MM.1S (cell line): ENCODE results near the gene HSPB9.
"Not testable (repeated sequence)": the region's sequence is repeated elsewhere in the genome, so short reads cannot be mapped to it uniquely, and the experiment has no call there.

Experiments
- DNase-seq: peaks from one replicate; pipeline ENCODE4 v3.0.0-alpha.2; 2015
- H2AFZ ChIP-seq: fragments of 300-600 bp; sonication (generic); 2 replicates; pipeline ENCODE4 v1.6.0; 2016; ENCODE audit warnings: antibody characterized with exemption, low read length
- H3F3A ChIP-seq: fragments of 300-600 bp; sonication (generic); 2 replicates; pipeline ENCODE4 v1.6.1; 2016; ENCODE audit warnings: mild to moderate bottlenecking, antibody characterized with exemption, low read length, moderate library complexity, mixed read lengths; ENCODE audit not compliant: insufficient read depth
- H3K27ac ChIP-seq: fragments of 300-600 bp; sonication (generic); 2 replicates; pipeline ENCODE4 v1.5.1; 2016; ENCODE audit warnings: mild to moderate bottlenecking, low read length
- H3K27me3 ChIP-seq: fragments of 300-600 bp; sonication (generic); replicated peaks from 2 replicates; pipeline ENCODE4 v1.6.0; 2016; ENCODE audit warnings: low read length; ENCODE audit not compliant: insufficient read depth
- H3K36me3 ChIP-seq: fragments of 300-600 bp; sonication (generic); replicated peaks from 2 replicates; pipeline ENCODE4 v1.6.1; 2016; ENCODE audit warnings: mild to moderate bottlenecking, low read length, mixed read lengths; ENCODE audit not compliant: insufficient read depth
- H3K4me1 ChIP-seq: fragments of 300-600 bp; sonication (generic); 2 replicates; pipeline ENCODE4 v1.6.1; 2016; ENCODE audit warnings: low read length, mixed read lengths
- H3K4me2 ChIP-seq: fragments of 300-600 bp; sonication (generic); 2 replicates; pipeline ENCODE4 v1.6.0; 2016; ENCODE audit warnings: low read depth, low read length
- H3K4me3 ChIP-seq: fragments of 300-600 bp; sonication (generic); 2 replicates; pipeline ENCODE4 v1.5.1; 2016; ENCODE audit warnings: low read length, mixed read lengths
- H3K79me2 ChIP-seq: fragments of 300-600 bp; sonication (generic); 2 replicates; pipeline ENCODE4 v1.6.1; 2016; ENCODE audit warnings: mixed run types, low read length, mixed read lengths
- H3K9ac ChIP-seq: fragments of 300-600 bp; sonication (generic); 2 replicates; pipeline ENCODE4 v1.6.1; 2016; ENCODE audit warnings: low read length, mixed read lengths
- H3K9me2 ChIP-seq: fragments of 300-600 bp; sonication (generic); replicated peaks from 2 replicates; pipeline ENCODE4 v1.6.1; 2016; ENCODE audit warnings: mild to moderate bottlenecking, low read length, mixed read lengths; ENCODE audit not compliant: insufficient read depth
- H3K9me3 ChIP-seq: fragments of 300-600 bp; sonication (generic); replicated peaks from 2 replicates; pipeline ENCODE4 v1.6.1; 2016; ENCODE audit warnings: mild to moderate bottlenecking, low read length, mixed read lengths; ENCODE audit not compliant: insufficient read depth
- H4K20me1 ChIP-seq: fragments of 300-600 bp; sonication (generic); 2 replicates; pipeline ENCODE4 v1.6.1; 2016; ENCODE audit warnings: mild to moderate bottlenecking, low read length, moderate library complexity, mixed read lengths; ENCODE audit not compliant: insufficient read depth
- EZH2 ChIP-seq: fragments of 300-600 bp; sonication (generic); optimal IDR thresholded peaks from 2 replicates; pipeline ENCODE3; 2017; ENCODE audit warnings: low read depth, mild to moderate bottlenecking, antibody characterized with exemption, low read length, mixed read lengths
- EZH2phosphoT487 ChIP-seq: fragments of 300-600 bp; sonication (generic); IDR thresholded peaks from 2 replicates; pipeline ENCODE4 v1.6.1; 2018; ENCODE audit warnings: antibody characterized with exemption, low read length
- TF ChIP-seq, protein P1 (sequence below): fragments of 300-600 bp; sonication (generic); IDR thresholded peaks from 2 replicates; pipeline ENCODE4 v1.5.1; 2016; ENCODE audit warnings: antibody characterized with exemption, low read length, mixed read lengths

HSPB9 gene

DNA sequence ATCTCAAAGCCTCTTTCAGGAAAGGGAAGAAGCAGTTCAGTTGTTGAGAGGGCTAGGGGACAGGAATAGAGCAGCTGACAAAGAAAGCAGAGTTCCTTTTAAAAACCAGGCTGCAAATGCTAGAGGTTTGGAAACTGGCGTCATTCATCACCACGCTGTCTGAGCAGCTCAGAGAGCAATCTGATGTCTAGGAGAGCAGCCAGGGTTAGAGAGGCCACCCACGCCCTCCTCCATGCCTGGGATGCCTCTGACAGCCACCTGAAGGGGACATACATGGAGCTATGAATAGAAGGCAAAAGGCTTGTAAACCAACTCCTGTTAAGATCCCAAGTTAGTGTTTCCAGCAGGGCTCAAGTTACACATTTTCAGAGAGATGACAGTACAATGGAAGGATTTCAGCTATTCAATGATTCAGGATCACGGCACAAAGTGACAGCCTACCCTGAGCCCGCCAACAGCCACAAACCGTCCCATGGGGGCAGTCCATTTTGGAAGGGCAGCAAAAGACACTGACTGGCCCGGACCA is 19.8 kb downstream of the HSPB9 start:
- Histone ChIP-seq H3K9ac (no peak overlapping the region), H3K27me3 (no peaks in the 10 kb centered on the region), H3K4me1 (no peaks in the 10 kb centered on the region), H2AFZ (no peak overlapping the region), H3K4me3 (no peak overlapping the region), H3K27ac (no peak overlapping the region), H4K20me1 (peaks cover 3% of the 10 kb centered on the region; the same call in 1 of the 2 replicates), H3K9me3 (no peaks in the 10 kb centered on the region), H3K79me2 (peaks cover 86% of the 10 kb centered on the region), H3K36me3 (no peaks in the 10 kb centered on the region), H3K9me2 (no peaks in the 10 kb centered on the region), H3F3A (no peaks in the 10 kb centered on the region), H3K4me2 (no peak overlapping the region)
- TF ChIP-seq, protein P1, sequence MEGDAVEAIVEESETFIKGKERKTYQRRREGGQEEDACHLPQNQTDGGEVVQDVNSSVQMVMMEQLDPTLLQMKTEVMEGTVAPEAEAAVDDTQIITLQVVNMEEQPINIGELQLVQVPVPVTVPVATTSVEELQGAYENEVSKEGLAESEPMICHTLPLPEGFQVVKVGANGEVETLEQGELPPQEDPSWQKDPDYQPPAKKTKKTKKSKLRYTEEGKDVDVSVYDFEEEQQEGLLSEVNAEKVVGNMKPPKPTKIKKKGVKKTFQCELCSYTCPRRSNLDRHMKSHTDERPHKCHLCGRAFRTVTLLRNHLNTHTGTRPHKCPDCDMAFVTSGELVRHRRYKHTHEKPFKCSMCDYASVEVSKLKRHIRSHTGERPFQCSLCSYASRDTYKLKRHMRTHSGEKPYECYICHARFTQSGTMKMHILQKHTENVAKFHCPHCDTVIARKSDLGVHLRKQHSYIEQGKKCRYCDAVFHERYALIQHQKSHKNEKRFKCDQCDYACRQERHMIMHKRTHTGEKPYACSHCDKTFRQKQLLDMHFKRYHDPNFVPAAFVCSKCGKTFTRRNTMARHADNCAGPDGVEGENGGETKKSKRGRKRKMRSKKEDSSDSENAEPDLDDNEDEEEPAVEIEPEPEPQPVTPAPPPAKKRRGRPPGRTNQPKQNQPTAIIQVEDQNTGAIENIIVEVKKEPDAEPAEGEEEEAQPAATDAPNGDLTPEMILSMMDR: no peak
- no peak for TF ChIP-seq EZH2
- TF ChIP-seq EZH2phosphoT487: no peak
- DNase-seq: no peak

DNA sequence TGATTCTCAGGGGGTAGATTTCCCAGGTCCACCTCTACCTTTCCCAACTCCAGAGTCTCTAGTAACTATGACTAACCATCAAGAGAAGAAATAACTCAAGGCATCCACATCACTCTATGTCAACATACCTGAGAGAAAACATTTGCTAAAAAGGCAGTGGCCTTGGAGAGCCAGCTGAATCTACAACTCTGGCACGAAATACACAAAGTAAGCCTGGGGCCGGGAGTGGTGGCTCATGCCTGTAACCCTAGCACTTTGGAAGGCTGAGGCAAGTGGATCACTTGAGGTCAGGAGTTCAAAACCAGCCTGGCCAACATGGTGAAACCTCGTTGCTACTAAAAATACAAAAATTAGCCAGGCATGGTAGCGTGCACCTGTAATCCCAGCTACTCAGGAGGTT is 20.5 kb downstream of the HSPB9 start:
- H4K20me1 ChIP-seq, H3K27me3 ChIP-seq, H2AFZ ChIP-seq, H3K4me3 ChIP-seq, H3K4me1 ChIP-seq, DNase-seq, H3K9me3 ChIP-seq, H3K9ac ChIP-seq, H3K36me3 ChIP-seq, H3K9me2 ChIP-seq, H3K27ac ChIP-seq, H3F3A ChIP-seq, H3K4me2 ChIP-seq: not testable (repeated sequence)
- peaks cover 86% of the 10 kb centered on the region for H3K79me2 ChIP-seq

DNA sequence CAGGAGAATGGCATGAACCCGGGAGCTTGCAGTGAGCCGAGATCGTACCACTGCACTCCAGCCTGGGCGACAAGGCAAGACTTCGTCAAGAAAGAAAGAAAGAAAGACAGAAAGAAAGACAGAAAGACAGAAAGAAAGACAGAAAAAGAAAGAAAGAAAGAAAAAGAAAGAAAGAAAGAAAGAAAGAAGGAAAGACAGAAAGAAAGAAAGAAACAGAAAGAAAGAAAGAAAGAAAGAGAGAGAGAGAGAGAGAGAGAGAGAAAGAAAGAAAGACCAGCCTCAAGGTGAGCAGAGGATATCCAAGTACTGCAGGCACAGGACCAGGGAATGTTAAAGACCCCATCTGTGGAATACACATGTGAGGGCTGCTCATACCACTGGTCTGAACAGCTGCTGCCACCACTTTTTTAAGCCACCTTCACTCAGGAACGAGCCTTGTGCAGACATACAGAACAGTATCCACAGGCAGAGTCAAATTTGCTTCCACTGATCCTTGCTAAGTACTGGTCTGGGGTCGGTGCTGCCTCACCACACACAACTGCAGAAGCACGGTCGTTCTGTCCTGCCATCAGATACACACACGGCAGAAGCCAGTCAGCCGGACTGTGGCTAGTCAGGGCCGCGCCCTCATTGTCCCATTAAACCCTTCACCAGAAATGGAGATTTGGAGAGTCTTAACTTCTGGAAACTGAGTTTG is 24.5 kb downstream of the HSPB9 start:
- Histone ChIP-seq H3K9me2 (no peaks in the 10 kb centered on the region), H3K4me3 (no peak overlapping the region), H3F3A (no peaks in the 10 kb centered on the region), H3K4me1 (no peaks in the 10 kb centered on the region), H3K9ac (no peak overlapping the region), H3K9me3 (no peaks in the 10 kb centered on the region), H3K27ac (no peak overlapping the region), H4K20me1 (no peaks in the 10 kb centered on the region), H3K27me3 (no peaks in the 10 kb centered on the region), H2AFZ (no peak overlapping the region), H3K79me2 (peaks cover 86% of the 10 kb centered on the region), H3K4me2 (no peak overlapping the region), H3K36me3 (0 out of 2 replicates have a peak, but pooled peaks cover 3% of the 10 kb centered on the region)
- TF ChIP-seq, protein P1: no peak
- TF ChIP-seq EZH2phosphoT487 (no peak), EZH2 (no peak)
- DNase-seq: no peak
